CD4-positive, alpha-beta T cell treated with Interferon alpha-2 for 1 hour (primary cell): ENCODE data around the gene RSPO4.
"Not testable (repeated sequence)": the region's sequence is repeated elsewhere in the genome, so short reads cannot be mapped to it uniquely, and the experiment has no call there.

ENCODE experiments used
- DNase-seq, 2 donors: peaks; one replicate each; pipeline ENCODE4 v3.0.0-alpha.2; 2020 to 2022

RSPO4 gene

GRCh38 chr20:1003920-1004697 lies 2.0 kb upstream of the RSPO4 start:
- DNase-seq: no peak

DNA sequence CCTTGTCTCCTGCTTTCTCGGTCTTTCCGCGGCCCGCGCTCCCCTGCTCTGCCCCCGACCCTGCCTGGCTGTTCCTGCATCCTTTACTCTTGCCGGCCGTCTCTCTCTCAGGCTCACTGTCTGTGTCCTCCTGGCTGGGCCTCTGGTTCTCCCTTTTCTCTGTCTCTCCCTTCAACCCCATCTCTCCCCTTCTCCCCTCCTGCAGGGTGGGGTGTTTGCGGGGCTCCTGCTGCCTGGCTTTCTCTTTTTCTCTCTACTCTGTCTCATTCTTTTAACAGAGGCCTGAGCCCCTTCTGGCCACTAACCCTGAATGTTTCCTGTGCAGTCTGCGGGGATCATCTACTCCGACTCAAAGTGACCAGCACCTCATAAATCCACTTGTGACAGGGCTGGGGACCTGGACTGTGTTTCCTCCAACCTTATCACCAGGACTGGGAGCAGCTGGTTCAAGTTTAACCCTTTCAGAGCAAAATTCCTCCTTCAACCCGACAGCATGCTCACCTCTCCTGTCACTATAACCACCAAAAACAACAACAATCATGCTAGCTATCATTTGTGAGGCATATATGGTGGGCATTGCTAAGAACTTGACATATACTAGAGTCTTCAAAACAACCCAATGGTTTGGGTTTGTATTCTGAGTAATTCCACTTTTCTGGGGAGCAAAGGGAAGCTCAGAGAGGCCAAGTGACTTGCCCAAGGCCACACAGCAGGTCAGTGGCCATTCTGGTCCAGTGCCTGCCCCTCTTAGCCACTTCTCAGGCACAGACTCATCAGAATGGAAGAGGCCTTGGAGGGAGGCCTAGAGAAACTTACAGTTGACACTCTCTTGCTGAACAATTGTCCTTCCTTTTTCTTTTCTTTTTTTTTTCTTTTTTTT lies 811 bp upstream of the RSPO4 start:
- DNase-seq: no peak

DNA sequence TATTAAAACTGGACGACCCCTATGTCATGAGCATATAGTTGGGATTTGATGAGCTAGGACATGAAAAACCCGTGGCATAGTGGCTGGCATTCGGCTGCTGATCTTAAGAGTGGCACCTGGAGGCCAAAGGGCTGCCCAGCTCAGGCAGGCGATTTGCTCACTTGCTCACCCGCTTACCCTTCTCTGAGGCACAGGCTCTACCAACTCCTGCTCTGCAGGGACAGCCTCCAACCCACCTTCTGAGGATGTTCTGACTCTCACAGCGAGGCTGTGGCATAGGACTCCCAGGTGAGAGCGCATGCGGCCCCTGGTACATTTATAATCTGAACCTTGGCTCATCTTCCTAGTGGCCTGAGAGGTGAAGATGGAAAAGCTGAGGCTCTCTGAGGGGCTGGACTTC lies 995 bp downstream of the RSPO4 start:
- DNase-seq: no peak

DNA sequence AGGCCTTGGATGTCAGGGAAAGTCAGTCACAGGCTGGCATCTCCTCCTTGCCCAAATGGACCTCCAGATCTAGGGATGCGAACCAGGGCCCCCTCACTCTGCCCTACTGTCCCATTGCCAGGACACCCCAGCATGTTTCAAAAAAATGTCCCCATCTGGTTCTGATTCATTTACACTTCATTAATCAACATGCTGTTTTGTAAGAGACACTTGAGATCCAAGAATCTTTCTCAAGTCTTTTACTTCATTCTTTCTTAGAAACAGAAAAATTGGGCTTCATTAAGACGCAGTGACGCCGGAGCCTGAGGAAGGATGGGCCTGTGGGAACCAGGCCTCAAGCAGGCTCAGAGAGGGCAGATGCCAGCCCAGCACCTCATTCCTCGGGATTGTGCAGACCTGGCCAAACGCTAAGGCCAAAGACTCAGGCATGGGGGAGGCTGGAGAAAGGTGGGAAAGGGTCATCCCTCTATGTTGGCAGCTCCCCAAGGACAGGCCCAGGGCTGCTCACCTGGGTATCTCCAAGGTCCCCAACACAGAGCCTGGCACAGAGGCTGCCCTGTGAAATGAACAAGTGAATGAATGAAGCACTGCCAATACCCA lies 3.8 kb downstream of the RSPO4 start:
- DNase-seq: no peak

- DNase-seq: no peak
Observed at GRCh38 chr20:997486-997885, 4.6 kb downstream of the RSPO4 start.

DNA sequence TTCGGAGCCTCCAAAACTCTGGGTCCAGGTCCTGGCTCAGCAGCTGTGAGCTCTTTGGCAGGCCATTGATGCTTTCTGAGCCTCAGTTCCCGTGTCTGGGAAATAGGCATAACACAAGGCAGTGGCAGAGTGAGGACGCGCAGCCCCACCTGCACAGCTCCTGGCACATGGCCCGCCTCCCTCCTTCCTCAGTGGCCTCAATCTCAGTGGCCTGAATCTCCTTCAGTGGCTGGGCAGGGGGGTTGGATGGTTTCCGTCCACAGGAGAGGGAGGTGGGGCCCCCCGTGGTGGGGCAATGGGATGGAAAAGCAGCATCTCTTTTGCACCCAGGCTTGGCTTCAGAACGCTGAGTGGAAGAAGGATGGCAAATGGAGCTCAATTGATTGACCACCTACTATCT lies 5.1 kb downstream of the RSPO4 start:
- DNase-seq: no peak

GRCh38 chr20:995170-995569 lies 6.9 kb downstream of the RSPO4 start:
- DNase-seq: no peak

- DNase-seq: no peak
Observed at GRCh38 chr20:992801-993535, 9.1 kb downstream of the RSPO4 start.

DNA sequence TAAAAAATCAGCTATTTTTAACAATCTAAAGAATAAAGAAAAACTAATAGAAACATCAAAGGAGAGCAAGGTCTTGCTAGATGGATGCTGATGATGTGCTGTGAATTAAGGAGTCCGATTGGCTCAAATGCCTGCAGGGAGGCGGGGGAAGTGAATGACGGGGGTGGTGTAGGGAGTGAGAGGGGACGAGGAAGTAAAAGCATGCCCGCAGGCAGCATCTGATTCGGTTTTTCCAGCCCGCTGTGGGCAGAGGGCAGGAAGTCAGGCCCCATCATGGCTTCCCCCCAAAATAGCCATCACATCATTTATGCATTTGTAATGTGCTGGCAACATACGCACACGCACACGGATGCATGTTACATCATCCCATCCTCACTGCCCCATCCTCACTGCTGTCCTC lies 10.3 kb downstream of the RSPO4 start:
- DNase-seq: no peak

- no peak for DNase-seq
Observed at GRCh38 chr20:990293-990959, 11.7 kb downstream of the RSPO4 start.

- DNase-seq: no peak
Observed at GRCh38 chr20:988272-988671, 13.8 kb downstream of the RSPO4 start.

DNA sequence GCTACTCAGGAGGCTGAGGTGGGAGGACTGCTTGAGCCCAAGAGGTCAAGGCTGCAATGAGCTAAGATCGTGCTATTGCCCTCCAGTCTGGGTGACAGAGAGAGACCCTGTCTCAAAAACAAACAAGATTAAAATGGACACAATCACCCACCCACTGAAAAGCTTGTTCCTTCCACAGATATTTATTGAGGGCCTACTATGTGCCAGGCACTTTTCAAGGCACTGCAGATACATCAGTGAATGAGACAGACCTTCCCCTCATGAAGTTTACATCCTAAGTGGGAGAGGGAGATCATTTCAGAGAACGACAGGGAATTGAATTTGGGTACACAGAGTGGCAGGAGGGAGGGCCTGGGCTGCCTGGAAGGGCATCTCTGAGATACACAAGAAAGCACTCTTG lies 14.4 kb downstream of the RSPO4 start:
- no peak for DNase-seq

- no peak for DNase-seq
Observed at GRCh38 chr20:986733-987355, 15.3 kb downstream of the RSPO4 start.

DNA sequence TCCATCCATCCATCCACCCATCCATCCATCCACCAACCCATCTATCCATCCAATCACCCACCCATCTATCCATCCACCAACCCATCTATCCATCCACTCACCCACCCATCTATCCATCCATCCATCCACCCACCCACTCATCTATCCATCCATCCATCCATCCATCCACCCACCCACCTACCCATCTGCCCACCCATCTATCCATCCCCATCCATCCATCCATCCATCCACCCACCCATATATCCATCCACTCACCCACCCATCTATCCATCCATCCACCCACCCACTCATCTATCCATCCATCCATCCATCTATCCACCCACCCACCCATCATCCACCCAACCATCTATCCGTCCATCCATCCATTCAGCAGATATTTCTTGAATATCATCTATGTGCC lies 17.1 kb downstream of the RSPO4 start:
- DNase-seq: not testable (repeated sequence)

DNA sequence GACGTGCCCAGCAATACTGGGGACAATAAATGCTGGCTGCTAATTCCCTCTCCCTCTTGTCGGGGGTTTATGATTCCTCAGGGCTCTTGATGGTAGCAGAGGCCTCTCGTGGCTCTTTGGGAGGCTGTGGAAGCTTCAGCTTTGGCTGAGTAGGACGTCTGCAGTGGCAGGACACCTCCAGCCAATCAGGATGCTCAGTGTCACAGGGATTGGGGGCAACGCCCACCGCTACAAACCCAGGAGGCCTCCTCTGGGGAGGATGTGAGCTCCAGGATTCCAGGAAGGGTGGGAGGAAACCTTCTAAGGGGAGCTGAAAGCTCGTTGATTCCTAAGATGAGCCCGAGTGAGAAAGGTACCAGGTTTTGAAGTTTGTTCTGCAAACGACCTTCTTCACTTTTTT lies 19.4 kb downstream of the RSPO4 start:
- no peak for DNase-seq

DNA sequence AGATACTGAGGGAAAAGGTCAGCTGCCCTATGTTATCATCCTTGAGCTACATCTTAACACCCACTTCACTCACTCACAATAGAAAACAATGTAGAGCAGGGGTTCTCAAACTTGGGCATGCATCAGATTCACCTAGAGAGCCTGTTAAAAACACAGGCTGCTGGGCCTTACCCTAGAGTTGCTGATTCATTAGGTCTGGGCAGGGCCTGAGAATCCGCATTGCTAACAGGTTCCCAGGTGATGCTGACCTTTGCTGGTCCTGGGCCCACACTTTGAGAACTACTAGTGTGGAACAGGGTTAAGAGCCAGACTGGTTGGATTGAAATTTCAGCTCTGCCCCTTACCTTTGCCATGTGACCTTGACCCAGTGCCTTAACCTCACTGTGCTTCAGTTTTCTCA lies 25.1 kb downstream of the RSPO4 start:
- DNase-seq: no peak

GRCh38 chr20:976033-976432 lies 26.1 kb downstream of the RSPO4 start:
- DNase-seq: no peak

- peak; percentile 31 to 32 for DNase-seq
Observed at GRCh38 chr20:973785-974194, 28.3 kb downstream of the RSPO4 start.

DNA sequence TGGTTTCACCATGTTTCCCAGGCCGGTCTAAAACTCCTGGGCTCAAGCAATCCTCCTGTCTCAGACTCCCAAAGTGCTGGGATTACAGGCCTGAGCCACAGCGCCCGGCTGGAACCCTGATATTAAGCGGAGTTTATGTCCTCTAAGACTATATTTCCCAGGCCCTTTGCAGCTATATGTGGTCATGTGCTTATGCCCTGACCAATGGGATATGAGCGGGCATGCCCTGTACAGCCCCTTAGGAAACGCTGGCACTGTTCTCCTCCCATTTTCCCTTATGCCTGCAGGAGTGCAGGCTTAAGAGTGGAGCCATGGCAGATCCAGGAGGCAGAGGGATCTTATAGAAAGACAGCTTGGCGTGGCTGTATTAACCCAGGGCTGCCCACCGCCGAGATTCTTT lies 29.9 kb downstream of the RSPO4 start:
- no peak for DNase-seq

DNA sequence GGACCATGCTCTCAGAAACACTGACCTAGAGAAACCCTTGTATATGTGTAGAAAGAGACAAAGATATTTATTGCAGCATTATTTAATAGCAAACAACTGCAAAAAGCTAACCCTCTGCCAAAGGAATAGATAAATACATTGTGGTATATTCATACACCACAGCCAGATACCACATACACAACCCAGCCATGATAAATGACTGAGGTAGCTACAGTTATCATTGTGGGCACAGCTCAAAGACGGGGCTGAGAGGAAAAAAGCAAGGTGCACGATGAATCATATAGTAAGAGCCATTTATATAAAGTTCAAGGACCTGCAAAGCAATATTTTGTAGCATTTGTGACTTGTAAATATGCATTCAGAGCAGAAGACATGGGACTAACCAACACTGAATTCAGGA lies 30.8 kb downstream of the RSPO4 start:
- DNase-seq: no peak

GRCh38 chr20:969868-970267 lies 32.2 kb downstream of the RSPO4 start:
- no peak for DNase-seq
